Effector memory CD4-positive, alpha-beta T cell (primary cell): ENCODE results near the gene BABAM2.

ENCODE experiments used
- DNase-seq, 3 donors: peaks; one replicate each; pipeline ENCODE4 v3.0.0-alpha.2; 2020
- H3K27ac ChIP-seq: 2 replicates; pipeline ENCODE4 v1.7.0; 2013; ENCODE audit warnings: mild to moderate bottlenecking, low read length, moderate library complexity; ENCODE audit not compliant: insufficient read depth, poor library complexity, severe bottlenecking
- H3K27me3 ChIP-seq: replicated peaks from 2 replicates; pipeline ENCODE4 v1.7.0; 2013; ENCODE audit warnings: mild to moderate bottlenecking, low read length; ENCODE audit not compliant: insufficient read depth, control insufficient read depth, poor library complexity, severe bottlenecking
- H3K36me3 ChIP-seq: 2 replicates; pipeline ENCODE4 v1.7.0; 2013; ENCODE audit warnings: mild to moderate bottlenecking, low read length, moderate library complexity; ENCODE audit not compliant: control insufficient read depth, insufficient read depth
- H3K4me1 ChIP-seq: 2 replicates; pipeline ENCODE4 v1.7.0; 2013; ENCODE audit warnings: low read length, mild to moderate bottlenecking; ENCODE audit not compliant: control insufficient read depth, insufficient read depth, poor library complexity, severe bottlenecking
- H3K4me3 ChIP-seq: 2 replicates; pipeline ENCODE4 v1.7.0; 2013; ENCODE audit warnings: low read length, low read depth, mild to moderate bottlenecking; ENCODE audit not compliant: insufficient read depth, poor library complexity, severe bottlenecking
- H3K9me3 ChIP-seq: 2 replicates; pipeline ENCODE4 v1.7.0; 2013; ENCODE audit warnings: mild to moderate bottlenecking, low read length, moderate library complexity; ENCODE audit not compliant: control insufficient read depth

Gene BABAM2

GRCh38 chr2:28381225-28382180, 491.0 kb downstream of the BABAM2 start:
- no peak for DNase-seq
- Histone ChIP-seq H3K4me1 (peaks cover 17% of the 10 kb centered on the region), H3K36me3 (no peaks in the 10 kb centered on the region), H3K4me3 (no peak overlapping the region), H3K9me3 (no peaks in the 10 kb centered on the region), H3K27me3 (no peaks in the 10 kb centered on the region), H3K27ac (no peak overlapping the region)

- no peak for DNase-seq
- no peaks in the 10 kb centered on the region for H3K36me3 ChIP-seq
- no peak overlapping the region for H3K4me3 ChIP-seq
- H3K27me3 ChIP-seq = no peaks in the 10 kb centered on the region
- H3K9me3 ChIP-seq = no peaks in the 10 kb centered on the region
- H3K27ac ChIP-seq = no peak overlapping the region
- peaks cover 17% of the 10 kb centered on the region for H3K4me1 ChIP-seq
Observed at GRCh38 chr2:28382755-28383154, 492.2 kb downstream of the BABAM2 start.

- no peak for DNase-seq
- Histone ChIP-seq H3K36me3 (no peaks in the 10 kb centered on the region), H3K9me3 (no peaks in the 10 kb centered on the region), H3K27ac (no peak overlapping the region), H3K4me1 (peaks cover 18% of the 10 kb centered on the region), H3K4me3 (no peak overlapping the region), H3K27me3 (no peaks in the 10 kb centered on the region)
Observed at GRCh38 chr2:28387082-28387960, 496.8 kb downstream of the BABAM2 start.
